Testis (tissue), 3 donors: Measurements from ENCODE around the gene FAM229B. TPM values are rescaled to one million over a fixed set of nuclear protein-coding genes. Genes with fewer than 3 reads are reported as not detected.

ENCODE experiments used
- DNase-seq: peaks from one replicate; pipeline ENCODE4 v3.0.0-alpha.2; 2019
- H3K27ac ChIP-seq, 2 donors: fragments of 200-600 bp; sonication (generic); one replicate each; pipeline ENCODE4 v1.5.1; 2019
- H3K27me3 ChIP-seq: fragments of 200-600 bp; sonication (generic); one replicate; pipeline ENCODE4 v1.5.1; 2019
- H3K36me3 ChIP-seq: fragments of 200-600 bp; sonication (generic); one replicate; pipeline ENCODE4 v1.5.1; 2017; ENCODE audit warnings: low read depth; ENCODE audit errors: missing control alignments
- H3K4me1 ChIP-seq: fragments of 200-600 bp; sonication (generic); one replicate; pipeline ENCODE4 v1.5.1; 2019
- H3K4me3 ChIP-seq, 2 donors: fragments of 200-600 bp; sonication (generic); one replicate each; pipeline ENCODE4 v1.5.1; 2017 to 2019
- H3K9me3 ChIP-seq: fragments of 200-600 bp; sonication (generic); one replicate; pipeline ENCODE4 v1.5.1; 2017
- CTCF ChIP-seq, 3 experiments: fragments of 450-650 bp in 2 of 3; fragments of 200-600 bp in 1 of 3; sonication (generic) in 1 of 3; IDR thresholded peaks; one replicate each; pipeline ENCODE4 v1.5.1; 2016 to 2019; ENCODE audit warnings: antibody characterized with exemption in 3 of 3, mild to moderate bottlenecking in 2 of 3, moderate library complexity in 1 of 3
- POLR2A ChIP-seq: fragments of 450-650 bp; IDR thresholded peaks from one replicate; pipeline ENCODE4 v1.6.1; 2017; ENCODE audit warnings: antibody characterized with exemption, mild to moderate bottlenecking, moderate library complexity
- WGBS, 2 donors: methylation state at CpG; one replicate each; pipeline ENCODE4 v1.1.5; 2018; 5-methylcytosine and 5-hydroxymethylcytosine counted together
- intact Hi-C: fragments of 100-400 bp; cut with DNase I; formaldehyde crosslinking; loops from one replicate; pipeline ENCODE4 v1.15.1; 2023; ENCODE audit warnings: low total_unique reads
- polyA plus RNA-seq: library from polyadenylated mRNA; stranded (reverse); fragments of 350-450 nt; fragmentation: Illumina TruSeq; extraction: RNeasy Lipid Tissue Mini Kit (QIAGEN cat#74804); gene quantifications from one replicate; pipeline ENCODE4 v1.2.3, GENCODE V29; 2014; ENCODE audit warnings: low read depth, low replicate concordance; ENCODE audit not compliant: insufficient read depth
- total RNA-seq, 2 donors: library from RNA; depleted of rRNA; stranded (reverse); fragments of >200 nt; gene quantifications; one replicate each; pipeline ENCODE4 v1.2.3, GENCODE V29; 2016

FAM229B gene
- total and polyA plus RNA-seq, 3 donors from 2014 or later = 111 to 724 (median 202) TPM

- H3K9me3 ChIP-seq = no peaks in the 10 kb centered on the region
- H3K4me3 ChIP-seq = no peak overlapping the region
- no peak for TF ChIP-seq CTCF (IDR thresholded peaks at IDR 0.05)
- H3K4me1 ChIP-seq = no peaks in the 10 kb centered on the region
- H3K27me3 ChIP-seq = no peaks in the 10 kb centered on the region
- H3K36me3 ChIP-seq = no peaks in the 10 kb centered on the region
- no peak for DNase-seq
- 77 to 79% methylated on average over 4 of the region's 4 CpGs for WGBS, 2 donors
- intact Hi-C loops = no loop called here
- no peak overlapping the region for H3K27ac ChIP-seq
These were observed 25.8 kb upstream of the FAM229B start for GRCh38 chr6:112061605-112062004.

GRCh38 chr6:112062966-112063365 is 24.4 kb upstream of the FAM229B start:
- no peaks in the 10 kb centered on the region for H3K27me3 ChIP-seq
- H3K9me3 ChIP-seq = no peaks in the 10 kb centered on the region
- no peaks in the 10 kb centered on the region for H3K36me3 ChIP-seq
- WGBS, 2 donors = 72 to 82% methylated on average over 3 of the region's 3 CpGs
- intact Hi-C loops = no loop called here
- TF ChIP-seq POLR2A = no peak
- TF ChIP-seq CTCF (IDR thresholded peaks at IDR 0.05) = no peak
- no peak for DNase-seq
- no peak overlapping the region for H3K27ac ChIP-seq
- no peak overlapping the region for H3K4me3 ChIP-seq
- no peaks in the 10 kb centered on the region for H3K4me1 ChIP-seq

GRCh38 chr6:112065426-112065986 is 21.9 kb upstream of the FAM229B start:
- 67 to 77% methylated on average over 6 of the region's 6 CpGs for WGBS, 2 donors
- no peak overlapping the region for H3K4me3 ChIP-seq
- no peaks in the 10 kb centered on the region for H3K9me3 ChIP-seq
- no peaks in the 10 kb centered on the region for H3K27me3 ChIP-seq
- no peak for DNase-seq
- H3K36me3 ChIP-seq = no peaks in the 10 kb centered on the region
- intact Hi-C loops = no loop called here
- TF ChIP-seq CTCF (IDR thresholded peaks at IDR 0.05) = no peak
- no peak for TF ChIP-seq POLR2A
- H3K4me1 ChIP-seq = no peaks in the 10 kb centered on the region
- H3K27ac ChIP-seq = no peak overlapping the region

GRCh38 chr6:112066606-112067005 is 20.8 kb upstream of the FAM229B start:
- WGBS, 2 donors = 78 to 89% methylated on average over 3 of the region's 3 CpGs

More at GRCh38 chr6:112066606-112067005, 20.8 kb upstream of the FAM229B start:
- no peak for DNase-seq
- Histone ChIP-seq H3K36me3 (no peaks in the 10 kb centered on the region), H3K27ac (no peak overlapping the region), H3K4me1 (no peaks in the 10 kb centered on the region), H3K9me3 (no peaks in the 10 kb centered on the region), H3K27me3 (no peaks in the 10 kb centered on the region), H3K4me3 (no peak overlapping the region)
- TF ChIP-seq POLR2A = no peak
- no peak for TF ChIP-seq CTCF (IDR thresholded peaks at IDR 0.05)
- intact Hi-C loops = no loop called here
